ENCODE results near the gene RABL3. TPM values are rescaled to one million over a fixed set of nuclear protein-coding genes. Genes with fewer than 3 reads are reported as not detected.

The RABL3 gene
- total RNA-seq, 4 donors from 2014 or later = 19.8 to 31.8 (median 26.6) TPM

DNA sequence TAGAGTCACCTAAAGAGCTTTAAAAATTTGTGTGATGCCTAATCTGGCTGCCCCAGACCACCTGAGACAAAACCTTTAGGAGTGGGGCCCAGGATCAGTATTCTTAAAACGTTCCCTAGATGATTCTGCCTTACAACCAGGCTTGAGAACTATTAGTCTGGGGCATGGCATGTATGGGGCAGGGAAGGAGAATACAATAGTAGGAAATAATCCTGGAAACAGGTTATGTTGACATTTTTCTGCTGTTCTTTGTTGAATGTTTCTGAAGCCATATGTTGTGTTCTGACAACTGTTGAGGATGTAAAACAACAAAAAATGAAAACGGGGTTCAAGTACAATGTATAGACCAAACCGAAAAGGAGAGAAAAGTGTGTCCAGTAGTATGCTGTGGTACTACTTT lies 3.1 kb upstream of the RABL3 start:
- TF ChIP-seq, protein P1, sequence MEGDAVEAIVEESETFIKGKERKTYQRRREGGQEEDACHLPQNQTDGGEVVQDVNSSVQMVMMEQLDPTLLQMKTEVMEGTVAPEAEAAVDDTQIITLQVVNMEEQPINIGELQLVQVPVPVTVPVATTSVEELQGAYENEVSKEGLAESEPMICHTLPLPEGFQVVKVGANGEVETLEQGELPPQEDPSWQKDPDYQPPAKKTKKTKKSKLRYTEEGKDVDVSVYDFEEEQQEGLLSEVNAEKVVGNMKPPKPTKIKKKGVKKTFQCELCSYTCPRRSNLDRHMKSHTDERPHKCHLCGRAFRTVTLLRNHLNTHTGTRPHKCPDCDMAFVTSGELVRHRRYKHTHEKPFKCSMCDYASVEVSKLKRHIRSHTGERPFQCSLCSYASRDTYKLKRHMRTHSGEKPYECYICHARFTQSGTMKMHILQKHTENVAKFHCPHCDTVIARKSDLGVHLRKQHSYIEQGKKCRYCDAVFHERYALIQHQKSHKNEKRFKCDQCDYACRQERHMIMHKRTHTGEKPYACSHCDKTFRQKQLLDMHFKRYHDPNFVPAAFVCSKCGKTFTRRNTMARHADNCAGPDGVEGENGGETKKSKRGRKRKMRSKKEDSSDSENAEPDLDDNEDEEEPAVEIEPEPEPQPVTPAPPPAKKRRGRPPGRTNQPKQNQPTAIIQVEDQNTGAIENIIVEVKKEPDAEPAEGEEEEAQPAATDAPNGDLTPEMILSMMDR (IDR thresholded peaks at IDR 0.05; ENCODE audit: low read depth) = no peak

DNA sequence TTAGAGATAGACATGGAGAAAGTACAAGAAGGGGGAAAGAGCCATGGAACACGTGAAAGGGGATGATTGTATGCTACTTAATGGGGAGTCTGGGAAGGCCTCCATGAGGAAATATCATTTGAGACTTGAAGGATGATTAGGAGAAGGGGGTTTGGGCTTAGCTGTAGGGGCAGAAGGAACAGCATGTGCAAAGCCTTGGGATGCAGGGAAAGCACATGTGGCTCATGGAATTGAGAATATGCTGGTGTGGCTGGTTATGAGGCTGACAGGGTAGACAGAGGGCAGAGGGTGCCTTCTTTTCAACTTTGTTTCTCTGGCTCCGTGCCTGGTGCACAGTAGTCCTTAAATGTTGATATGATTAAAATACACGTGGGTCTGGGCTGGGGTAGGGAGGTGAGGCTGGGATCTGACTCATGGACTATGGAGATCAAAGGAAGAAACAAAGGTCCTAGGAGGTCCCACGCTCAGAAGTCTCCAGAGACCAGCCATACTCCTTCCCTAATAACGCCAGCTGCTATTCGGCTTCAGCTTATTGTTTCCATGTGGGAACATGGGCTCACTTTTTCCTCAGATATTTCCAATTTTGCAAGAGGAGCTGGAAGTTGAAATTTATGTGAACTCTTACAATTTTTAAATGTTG lies 1.4 kb upstream of the RABL3 start:
- TF ChIP-seq, protein P1 (IDR thresholded peaks at IDR 0.05; ENCODE audit: low read depth) = no peak

DNA sequence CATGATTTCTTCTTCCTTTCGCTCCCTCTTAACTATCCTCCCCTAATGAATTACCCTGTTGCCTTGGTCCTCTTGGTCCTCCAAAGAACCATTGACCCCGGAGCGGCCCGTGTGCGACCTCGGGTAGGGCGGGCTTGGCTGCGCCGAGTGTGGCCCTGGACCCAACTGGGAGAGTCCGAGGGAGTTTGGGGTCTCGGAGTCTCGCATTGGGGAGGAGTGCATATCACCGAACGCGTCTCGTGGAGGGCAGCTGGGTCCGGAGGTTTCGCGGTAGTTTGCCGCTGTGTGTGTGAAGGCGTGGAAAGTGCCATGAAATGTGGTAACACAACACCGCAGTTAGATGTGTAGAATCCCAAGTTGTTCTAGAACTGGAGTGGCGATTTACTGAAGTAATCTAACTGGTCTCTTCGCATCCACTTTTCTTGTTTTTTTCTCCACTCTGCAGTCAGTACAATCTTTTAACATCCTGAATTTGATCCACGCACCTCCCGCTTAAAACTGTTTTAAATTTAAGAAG lies 591 bp upstream of the RABL3 start:
- TF ChIP-seq, protein P1 (IDR thresholded peaks at IDR 0.05; ENCODE audit: low read depth) = no peak

DNA sequence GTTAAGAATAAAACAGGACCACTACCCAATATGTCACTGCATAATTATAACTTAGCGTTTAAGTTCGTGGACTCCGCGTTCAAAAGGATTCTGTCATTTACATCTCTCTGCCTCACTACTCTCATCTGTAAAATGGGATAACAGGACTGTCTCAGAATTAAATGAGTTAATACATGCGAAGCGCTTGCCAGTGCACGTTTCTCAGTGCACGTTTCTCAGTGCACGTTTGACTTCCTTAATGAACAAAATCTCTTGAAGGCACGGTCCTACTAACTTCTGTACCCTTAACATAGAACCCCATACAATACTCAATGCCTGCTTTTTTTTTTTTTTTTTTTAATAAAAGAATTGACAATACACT lies 499 bp downstream of the RABL3 start:
- TF ChIP-seq, protein P1 (IDR thresholded peaks at IDR 0.05; ENCODE audit: low read depth) = no peak

DNA sequence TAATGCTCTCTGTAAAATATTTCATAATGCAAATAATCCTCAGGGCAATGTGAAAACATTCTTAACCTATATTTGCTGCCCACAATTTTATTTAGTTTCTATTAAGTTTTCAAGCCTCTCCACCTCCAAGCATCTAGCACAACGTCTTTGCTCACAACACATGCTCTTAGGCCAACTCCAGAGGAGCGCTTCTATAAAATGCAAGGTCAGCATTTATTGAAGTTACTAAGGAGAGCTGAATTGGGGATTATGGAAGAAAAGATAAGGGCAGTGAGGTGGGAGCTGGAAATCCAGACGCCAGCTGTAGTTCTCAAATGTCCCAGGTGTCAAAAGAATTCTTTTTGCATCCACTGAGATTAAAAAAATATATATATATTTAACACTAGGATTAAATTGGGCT lies 996 bp downstream of the RABL3 start:
- TF ChIP-seq, protein P1 (IDR thresholded peaks at IDR 0.05; ENCODE audit: low read depth) = no peak

DNA sequence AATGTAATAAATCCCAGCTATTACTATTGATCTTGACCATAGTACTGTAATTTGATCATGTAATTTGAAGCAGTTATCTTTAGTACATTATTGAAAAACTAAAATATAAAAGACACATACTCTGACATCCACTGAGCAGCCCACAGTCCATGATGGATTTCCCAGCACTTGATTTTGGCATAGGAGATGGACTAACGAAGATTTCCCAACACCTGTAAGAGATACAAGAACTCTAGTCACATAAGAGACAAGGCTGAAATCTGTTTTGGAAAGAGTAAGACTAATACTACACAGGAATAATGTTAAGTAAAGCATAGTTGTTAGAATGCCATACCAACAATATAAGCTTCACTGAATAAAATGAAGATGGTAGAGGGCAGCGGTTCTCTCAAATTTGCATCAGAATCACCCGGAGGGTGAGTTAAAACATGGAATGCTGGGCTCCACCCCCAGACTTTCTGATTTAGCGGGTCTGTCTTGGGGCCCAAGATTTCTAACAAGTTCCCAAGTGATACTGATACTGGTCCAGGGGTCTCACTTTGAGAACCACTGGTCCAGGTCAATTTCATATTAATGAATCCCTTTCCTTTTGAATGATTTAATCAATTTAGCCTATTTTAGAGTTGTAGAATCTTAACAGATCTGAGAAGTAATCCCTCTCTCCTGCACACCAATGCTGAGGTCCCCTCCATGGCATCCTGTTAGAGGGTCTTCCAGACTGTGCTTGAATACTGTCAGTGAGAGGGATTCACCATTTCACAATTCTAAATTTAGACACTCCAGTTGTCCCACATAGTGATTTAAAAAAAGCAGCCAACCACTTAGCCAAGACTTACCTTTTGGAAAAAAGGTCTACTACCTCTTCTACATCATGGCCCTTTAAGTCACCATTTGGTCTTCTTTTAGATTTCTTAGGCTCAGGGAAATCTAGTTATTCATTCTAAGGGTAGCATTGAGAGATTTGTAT lies 11.5 kb downstream of the RABL3 start:
- TF ChIP-seq, protein P1 (IDR thresholded peaks at IDR 0.05; ENCODE audit: low read depth) = no peak

DNA sequence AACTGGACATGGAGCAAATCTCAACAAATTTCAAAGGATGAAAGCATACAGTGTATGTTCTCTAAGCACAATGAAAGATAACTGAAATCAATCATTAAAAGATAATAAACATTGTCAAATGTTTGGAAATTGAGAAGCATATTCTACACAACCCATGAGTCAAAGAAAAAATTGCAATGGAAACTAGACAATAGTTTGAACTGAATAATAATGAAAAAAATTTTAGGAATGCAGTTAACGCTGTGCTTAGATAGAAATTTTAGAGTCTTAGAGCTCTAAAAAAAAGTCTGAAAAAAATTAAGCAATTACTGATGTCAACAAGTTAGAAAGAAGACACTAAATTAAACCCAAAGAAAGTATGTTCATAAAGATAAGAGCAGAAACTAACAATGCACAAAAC lies 15.5 kb downstream of the RABL3 start:
- TF ChIP-seq, protein P1 (IDR thresholded peaks at IDR 0.05; ENCODE audit: low read depth) = no peak
